ENCODE results near the gene GRXCR1. TPM values are rescaled to one million over a fixed set of nuclear protein-coding genes. Genes with fewer than 3 reads are reported as not detected.
A peak's percentile ranks its signal among the peaks of the same experiment; 100 is the strongest.

The GRXCR1 gene
- total and polyA plus RNA-seq, 5 experiments from 2014 or later, result not detected

DNA sequence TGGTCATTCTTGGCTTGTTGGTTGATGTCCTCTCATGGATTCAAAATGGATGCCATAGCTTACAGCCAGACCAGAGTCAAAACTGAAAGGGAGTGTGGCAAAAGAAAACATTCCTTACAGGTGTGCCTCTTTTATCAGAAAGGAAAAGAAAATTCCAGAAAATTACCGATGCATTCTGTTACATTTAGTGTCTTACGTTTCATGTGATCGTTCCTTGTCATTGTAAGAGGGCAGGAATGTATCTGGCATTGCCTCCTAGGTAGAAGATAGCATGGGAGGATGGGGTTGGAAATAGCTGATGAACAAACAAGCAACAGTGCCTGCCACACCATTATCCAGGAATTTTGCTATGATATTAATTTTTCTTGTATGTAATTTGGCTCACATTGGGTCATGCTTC lies 13.1 kb downstream of the GRXCR1 start:
- ATAC-seq, result no peak
- no peak overlapping the region for H3K4me3 Mint-ChIP-seq
- H3K9me3 Mint-ChIP-seq, result peaks cover 0 to 6% (median 0%) of the 10 kb centered on the region in 9 donors
- no peaks in the 10 kb centered on the region for H3K36me3 Mint-ChIP-seq
- H3K4me1 Mint-ChIP-seq, result no peaks in the 10 kb centered on the region
- POLR2A ChIA-PET, result no interaction called here
- peaks cover 10 to 39% (median 17%) of the 10 kb centered on the region in 5 donors for H3K27me3 Mint-ChIP-seq
- DNase-seq, result no peak
- no peak overlapping the region for H3K27ac Mint-ChIP-seq

- Mint-ChIP-seq H3K9me3 (peaks cover 0 to 4% (median 0%) of the 10 kb centered on the region in 9 donors), H3K27me3 (peaks cover 12 to 39% (median 17%) of the 10 kb centered on the region in 5 donors), H3K4me3 (no peak overlapping the region), H3K27ac (no peak overlapping the region), H3K4me1 (no peaks in the 10 kb centered on the region), H3K36me3 (no peaks in the 10 kb centered on the region)
- DNase-seq (no peak), ATAC-seq (no peak)
- POLR2A ChIA-PET, result no interaction called here
These were observed 13.8 kb downstream of the GRXCR1 start for GRCh38 chr4:42906341-42906740.

DNA sequence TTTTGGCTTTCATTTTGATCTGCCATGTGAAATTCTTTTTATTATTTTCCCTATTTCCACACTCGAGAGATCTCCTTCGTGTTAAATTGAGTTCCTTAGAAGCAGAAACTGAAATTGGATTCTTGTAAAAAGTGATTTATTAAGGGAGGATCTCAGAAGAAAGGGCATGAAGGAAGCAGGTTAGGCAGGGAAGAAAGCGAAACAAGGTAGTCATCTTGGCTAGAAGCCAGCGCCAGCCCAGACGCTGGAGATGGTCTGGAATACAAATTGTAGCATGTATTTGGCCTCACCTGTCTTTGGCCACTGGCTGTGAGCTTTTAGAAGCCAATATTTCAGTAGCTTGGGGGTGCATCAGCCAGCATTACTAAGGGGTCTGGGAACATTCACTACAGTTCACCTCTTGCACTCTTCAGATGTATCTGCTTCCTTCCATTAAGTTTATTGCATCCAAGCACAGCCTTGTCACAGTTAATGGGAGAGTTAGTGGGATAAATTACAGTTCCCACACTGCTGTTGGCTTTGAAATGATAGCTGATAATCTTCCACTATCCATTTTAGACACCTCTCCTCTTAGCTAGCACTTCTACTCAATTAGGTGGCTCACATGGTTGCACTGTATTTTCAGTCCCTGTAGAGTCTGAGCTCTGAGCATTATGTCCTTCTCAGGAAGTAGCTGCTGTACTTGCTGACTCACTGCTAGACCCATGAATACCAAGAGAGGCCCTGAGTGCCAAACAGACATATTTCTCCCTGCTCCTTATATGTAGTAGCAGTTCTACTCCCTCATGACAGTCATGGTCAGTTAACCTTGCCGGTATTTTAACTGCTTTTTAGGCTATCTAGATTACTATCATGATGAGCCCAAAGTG lies 14.6 kb downstream of the GRXCR1 start:
- Mint-ChIP-seq H3K27me3 (peaks cover 12 to 39% (median 17%) of the 10 kb centered on the region in 5 donors), H3K4me1 (no peaks in the 10 kb centered on the region), H3K36me3 (no peaks in the 10 kb centered on the region), H3K4me3 (no peak overlapping the region), H3K9me3 (peaks cover 0 to 4% (median 0%) of the 10 kb centered on the region in 9 donors), H3K27ac (no peak overlapping the region)
- no peak for ATAC-seq
- no peak for DNase-seq
- POLR2A ChIA-PET, result no interaction called here

- no peak for DNase-seq
- H3K36me3 Mint-ChIP-seq, result no peaks in the 10 kb centered on the region
- H3K4me3 Mint-ChIP-seq, result no peak overlapping the region
- H3K4me1 Mint-ChIP-seq, result no peaks in the 10 kb centered on the region
- no peaks in the 10 kb centered on the region for H3K9me3 Mint-ChIP-seq
- ATAC-seq, result no peak
- no peak overlapping the region for H3K27ac Mint-ChIP-seq
- H3K27me3 Mint-ChIP-seq, result peaks cover 12 to 29% (median 14%) of the 10 kb centered on the region in 5 donors
- POLR2A ChIA-PET, result no interaction called here
These were observed 17.9 kb downstream of the GRXCR1 start for GRCh38 chr4:42910459-42910858.

GRCh38 chr4:42914937-42915336 lies 22.4 kb downstream of the GRXCR1 start:
- ATAC-seq (no peak), DNase-seq (no peak)
- POLR2A ChIA-PET, result no interaction called here
- Mint-ChIP-seq H3K27ac (no peak overlapping the region), H3K9me3 (peaks cover 0 to 2% (median 0%) of the 10 kb centered on the region in 9 donors), H3K27me3 (peaks cover 2 to 10% (median 6%) of the 10 kb centered on the region in 5 donors), H3K36me3 (no peaks in the 10 kb centered on the region), H3K4me3 (no peak overlapping the region), H3K4me1 (no peaks in the 10 kb centered on the region)

DNA sequence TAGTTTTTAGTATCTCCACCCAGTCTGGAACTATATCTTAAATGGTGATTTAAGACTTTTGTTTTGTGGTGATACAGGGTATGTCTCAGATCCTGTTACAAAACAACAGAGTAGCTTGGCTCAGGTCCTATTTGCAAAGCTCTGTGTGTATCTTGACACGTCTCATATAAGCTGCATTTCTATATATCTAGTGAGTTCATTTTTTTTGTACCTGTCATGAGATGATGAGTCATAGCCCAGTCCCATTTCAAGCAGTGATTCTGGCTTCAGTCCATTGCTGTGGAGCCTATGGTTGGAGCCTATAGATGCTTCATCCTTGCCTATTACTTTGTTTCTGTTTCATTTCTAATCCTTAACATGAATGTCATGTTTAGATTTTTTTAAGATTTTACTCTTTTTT lies 23.0 kb downstream of the GRXCR1 start:
- ATAC-seq (no peak), DNase-seq (no peak)
- Mint-ChIP-seq H3K27ac (no peak overlapping the region), H3K4me1 (no peaks in the 10 kb centered on the region), H3K4me3 (no peak overlapping the region), H3K27me3 (peaks cover 0 to 8% (median 2%) of the 10 kb centered on the region in 5 donors), H3K36me3 (no peaks in the 10 kb centered on the region), H3K9me3 (peaks cover 0 to 3% (median 0%) of the 10 kb centered on the region in 9 donors)
- POLR2A ChIA-PET, result no interaction called here

- ATAC-seq (no peak), DNase-seq (no peak)
- Mint-ChIP-seq H3K27me3 (peaks cover 0 to 4% (median under 1%) of the 10 kb centered on the region in 5 donors), H3K9me3 (peaks cover 0 to 3% (median 0%) of the 10 kb centered on the region in 9 donors), H3K27ac (no peak overlapping the region), H3K4me1 (no peaks in the 10 kb centered on the region), H3K36me3 (no peaks in the 10 kb centered on the region), H3K4me3 (no peak overlapping the region)
- POLR2A ChIA-PET, result no interaction called here
These were observed 24.8 kb downstream of the GRXCR1 start for GRCh38 chr4:42917296-42917695.

DNA sequence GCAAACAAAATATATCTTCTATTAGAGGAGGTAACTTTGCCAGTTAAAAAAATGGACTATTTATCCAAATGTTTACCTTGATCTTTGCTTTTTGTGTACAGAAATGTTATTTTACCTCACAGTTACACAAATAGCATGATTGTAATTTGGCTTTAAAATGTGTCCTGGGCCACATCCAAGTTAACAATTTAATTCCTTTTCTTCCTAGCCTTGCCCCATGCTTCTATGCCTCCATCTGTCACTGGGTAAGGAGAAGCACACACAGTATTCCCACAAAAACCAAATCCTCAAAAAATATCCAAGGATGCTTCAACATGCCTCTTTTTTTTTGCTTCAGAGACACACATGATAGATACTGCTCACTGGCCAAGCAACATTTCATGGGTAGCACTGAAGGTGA lies 30.9 kb downstream of the GRXCR1 start:
- Mint-ChIP-seq H3K4me1 (no peaks in the 10 kb centered on the region), H3K27me3 (peaks cover 5 to 47% (median 11%) of the 10 kb centered on the region in 5 donors)

GRCh38 chr4:42925921-42926320 lies 33.4 kb downstream of the GRXCR1 start:
- POLR2A ChIA-PET, result no interaction called here
- peaks cover 5 to 50% (median 14%) of the 10 kb centered on the region in 5 donors for H3K27me3 Mint-ChIP-seq

More for the DNA sequence above, 30.9 kb downstream of the GRXCR1 start:
- POLR2A ChIA-PET, result no interaction called here
- ATAC-seq (no peak), DNase-seq (no peak)
- Mint-ChIP-seq H3K36me3 (no peaks in the 10 kb centered on the region), H3K4me3 (no peak overlapping the region), H3K9me3 (peaks cover 0 to 3% (median 0%) of the 10 kb centered on the region in 9 donors), H3K27ac (no peak overlapping the region)

GRCh38 chr4:42927946-42928345 lies 35.4 kb downstream of the GRXCR1 start:
- Mint-ChIP-seq H3K4me3 (no peak overlapping the region), H3K9me3 (peaks cover 0 to 3% (median 0%) of the 10 kb centered on the region in 9 donors), H3K4me1 (no peaks in the 10 kb centered on the region), H3K27ac (no peak overlapping the region), H3K36me3 (no peaks in the 10 kb centered on the region), H3K27me3 (peaks cover 7 to 43% (median 16%) of the 10 kb centered on the region in 5 donors)
- DNase-seq (no peak), ATAC-seq (no peak)
- POLR2A ChIA-PET, result no interaction called here

More at GRCh38 chr4:42925921-42926320, 33.4 kb downstream of the GRXCR1 start:
- DNase-seq (no peak), ATAC-seq (no peak)
- H3K27ac Mint-ChIP-seq, result no peak overlapping the region
- H3K9me3 Mint-ChIP-seq, result no peaks in the 10 kb centered on the region
- no peak overlapping the region for H3K4me3 Mint-ChIP-seq
- H3K4me1 Mint-ChIP-seq, result no peaks in the 10 kb centered on the region
- no peaks in the 10 kb centered on the region for H3K36me3 Mint-ChIP-seq

GRCh38 chr4:42928582-42928981 lies 36.1 kb downstream of the GRXCR1 start:
- H3K9me3 Mint-ChIP-seq, result peaks cover 0 to 3% (median 0%) of the 10 kb centered on the region in 9 donors
- no peaks in the 10 kb centered on the region for H3K4me1 Mint-ChIP-seq
- DNase-seq, result no peak
- H3K27me3 Mint-ChIP-seq, result peaks cover 7 to 36% (median 15%) of the 10 kb centered on the region in 5 donors
- POLR2A ChIA-PET, result no interaction called here
- no peak overlapping the region for H3K4me3 Mint-ChIP-seq
- no peak for ATAC-seq
- no peaks in the 10 kb centered on the region for H3K36me3 Mint-ChIP-seq
- peak overlapping the region in 1 of 10 donors; percentile 1 for H3K27ac Mint-ChIP-seq

GRCh38 chr4:42942216-42942615 lies 49.7 kb downstream of the GRXCR1 start:
- Mint-ChIP-seq H3K4me3 (no peak overlapping the region), H3K36me3 (no peaks in the 10 kb centered on the region), H3K27me3 (peaks cover 4 to 24% (median 9%) of the 10 kb centered on the region in 5 donors), H3K9me3 (peaks cover 0 to 5% (median 0%) of the 10 kb centered on the region in 9 donors), H3K4me1 (no peaks in the 10 kb centered on the region), H3K27ac (no peak overlapping the region)
- POLR2A ChIA-PET, result no interaction called here
- DNase-seq (no peak), ATAC-seq (no peak)

DNA sequence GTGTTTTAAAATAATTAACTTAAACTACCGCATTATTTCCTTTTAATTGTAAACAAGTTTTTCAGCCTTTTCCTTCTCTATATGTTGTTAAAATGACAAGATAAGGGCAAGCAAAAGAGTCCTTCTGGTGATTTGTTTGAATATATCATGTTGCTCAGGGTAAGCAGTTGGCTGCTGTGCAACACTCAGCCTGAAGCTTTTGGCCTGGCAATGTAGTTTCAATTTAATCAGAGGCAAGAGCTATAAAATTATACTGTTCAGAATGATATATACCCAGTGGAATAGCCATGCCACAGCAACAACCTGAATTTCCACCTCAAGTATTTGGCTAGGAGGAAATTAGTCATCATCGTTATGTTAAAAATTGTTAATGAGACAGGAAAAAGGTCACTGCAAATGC lies 53.4 kb downstream of the GRXCR1 start:
- Mint-ChIP-seq H3K27me3 (peaks cover 2 to 19% (median 9%) of the 10 kb centered on the region in 5 donors), H3K36me3 (no peaks in the 10 kb centered on the region), H3K4me3 (no peak overlapping the region), H3K27ac (no peak overlapping the region), H3K4me1 (no peaks in the 10 kb centered on the region), H3K9me3 (peaks cover 0 to 4% (median 0%) of the 10 kb centered on the region in 9 donors)
- POLR2A ChIA-PET, result no interaction called here
- DNase-seq (no peak), ATAC-seq (no peak)
